GM19467 (cell line): Measurements from ENCODE around the gene ELMO3.

Source experiments
- ATAC-seq: cut with Tn5 transposase; IDR thresholded peaks from one replicate; pipeline ENCODE4 v1.9.1; 2021; ENCODE audit warnings: mild to moderate bottlenecking, moderate library complexity; ENCODE audit not compliant: unreplicated experiment

The ELMO3 gene

GRCh38 chr16:67163164-67163998, 35.5 kb upstream of the ELMO3 start:
- no peak for ATAC-seq

GRCh38 chr16:67163999-67164558, 34.9 kb upstream of the ELMO3 start:
- no peak for ATAC-seq

- no peak for ATAC-seq
Measured at GRCh38 chr16:67164599-67165061, 34.3 kb upstream of the ELMO3 start, which contains the start of gene HSF4. Gene HSF4 (plus strand): TSS chr16:67164745. CDS start chr16:67164812, 67 bp downstream.

- ATAC-seq: no peak
Measured at GRCh38 chr16:67165121-67166078, 33.5 kb upstream of the ELMO3 start.

- ATAC-seq: no peak
Measured at GRCh38 chr16:67166110-67166547, 32.8 kb upstream of the ELMO3 start.

GRCh38 chr16:67166598-67167168, 32.2 kb upstream of the ELMO3 start:
- no peak for ATAC-seq

- no peak for ATAC-seq
Measured at GRCh38 chr16:67167588-67167987, 31.3 kb upstream of the ELMO3 start.

GRCh38 chr16:67169011-67169451, 29.9 kb upstream of the ELMO3 start:
- no peak for ATAC-seq

GRCh38 chr16:67169642-67170167, 29.2 kb upstream of the ELMO3 start:
- ATAC-seq: no peak

- no peak for ATAC-seq
Measured at GRCh38 chr16:67170168-67170948, 28.6 kb upstream of the ELMO3 start, which contains the start of gene NOL3. Gene NOL3 (plus strand): TSS chr16:67170538.

GRCh38 chr16:67170949-67171649, 27.8 kb upstream of the ELMO3 start:
- ATAC-seq: no peak

GRCh38 chr16:67173323-67173722, 25.6 kb upstream of the ELMO3 start:
- no peak for ATAC-seq

GRCh38 chr16:67173808-67174705, 24.9 kb upstream of the ELMO3 start:
- peak; percentile 52 for ATAC-seq

GRCh38 chr16:67174706-67175231, 24.2 kb upstream of the ELMO3 start:
- no peak for ATAC-seq

- no peak for ATAC-seq
Measured at GRCh38 chr16:67176662-67177061, 22.3 kb upstream of the ELMO3 start.

GRCh38 chr16:67177743-67178699, 20.9 kb upstream of the ELMO3 start:
- no peak for ATAC-seq
